Measurements from ENCODE around the gene CEP131. TPM values are rescaled to one million over a fixed set of nuclear protein-coding genes. Genes with fewer than 3 reads are reported as not detected.

CEP131 gene
- total RNA-seq, 1 donor from 2014 or later = 28.7 TPM

DNA sequence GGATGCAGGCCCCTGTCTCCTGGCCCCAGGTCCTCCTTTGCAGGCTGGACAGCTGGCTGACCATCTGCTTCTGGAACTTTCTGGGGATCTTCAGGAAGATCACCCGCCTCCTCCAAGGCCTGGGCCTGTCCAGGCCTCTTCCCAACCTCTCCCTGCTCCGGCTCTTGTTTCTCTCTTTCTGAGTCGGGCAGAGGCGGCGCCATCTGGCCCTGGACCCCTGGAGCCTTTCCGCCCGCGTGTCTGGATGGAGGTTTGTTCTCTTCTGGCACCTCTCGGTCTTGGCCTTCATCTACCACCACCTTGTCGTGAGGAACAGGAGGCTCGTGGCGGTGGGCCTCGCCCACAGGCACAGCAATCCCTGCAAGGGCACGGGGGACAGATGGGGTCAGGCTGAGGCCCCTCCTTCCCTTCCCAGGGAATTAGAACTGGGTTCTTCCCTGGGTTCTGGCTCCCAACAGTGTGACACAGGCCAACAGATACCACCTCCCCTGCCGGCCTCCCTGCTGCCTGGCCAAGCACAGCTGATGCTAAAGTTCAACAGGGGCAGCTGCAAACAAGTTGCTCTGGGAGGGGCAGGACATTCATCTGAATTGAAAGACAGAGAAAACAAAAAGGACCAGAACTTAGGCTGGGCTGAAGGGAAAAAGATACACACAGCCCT is 29.7 kb upstream of the CEP131 start:
- no peak overlapping the region for H3K4me3 ChIP-seq (ENCODE audit: low read depth, low read length)
- TF ChIP-seq, protein P1, sequence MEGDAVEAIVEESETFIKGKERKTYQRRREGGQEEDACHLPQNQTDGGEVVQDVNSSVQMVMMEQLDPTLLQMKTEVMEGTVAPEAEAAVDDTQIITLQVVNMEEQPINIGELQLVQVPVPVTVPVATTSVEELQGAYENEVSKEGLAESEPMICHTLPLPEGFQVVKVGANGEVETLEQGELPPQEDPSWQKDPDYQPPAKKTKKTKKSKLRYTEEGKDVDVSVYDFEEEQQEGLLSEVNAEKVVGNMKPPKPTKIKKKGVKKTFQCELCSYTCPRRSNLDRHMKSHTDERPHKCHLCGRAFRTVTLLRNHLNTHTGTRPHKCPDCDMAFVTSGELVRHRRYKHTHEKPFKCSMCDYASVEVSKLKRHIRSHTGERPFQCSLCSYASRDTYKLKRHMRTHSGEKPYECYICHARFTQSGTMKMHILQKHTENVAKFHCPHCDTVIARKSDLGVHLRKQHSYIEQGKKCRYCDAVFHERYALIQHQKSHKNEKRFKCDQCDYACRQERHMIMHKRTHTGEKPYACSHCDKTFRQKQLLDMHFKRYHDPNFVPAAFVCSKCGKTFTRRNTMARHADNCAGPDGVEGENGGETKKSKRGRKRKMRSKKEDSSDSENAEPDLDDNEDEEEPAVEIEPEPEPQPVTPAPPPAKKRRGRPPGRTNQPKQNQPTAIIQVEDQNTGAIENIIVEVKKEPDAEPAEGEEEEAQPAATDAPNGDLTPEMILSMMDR (conservative IDR thresholded peaks at IDR 0.05; ENCODE audit: low read depth, low read length) = no peak
- DNase-seq (ENCODE audit: low read depth) = no peak

DNA sequence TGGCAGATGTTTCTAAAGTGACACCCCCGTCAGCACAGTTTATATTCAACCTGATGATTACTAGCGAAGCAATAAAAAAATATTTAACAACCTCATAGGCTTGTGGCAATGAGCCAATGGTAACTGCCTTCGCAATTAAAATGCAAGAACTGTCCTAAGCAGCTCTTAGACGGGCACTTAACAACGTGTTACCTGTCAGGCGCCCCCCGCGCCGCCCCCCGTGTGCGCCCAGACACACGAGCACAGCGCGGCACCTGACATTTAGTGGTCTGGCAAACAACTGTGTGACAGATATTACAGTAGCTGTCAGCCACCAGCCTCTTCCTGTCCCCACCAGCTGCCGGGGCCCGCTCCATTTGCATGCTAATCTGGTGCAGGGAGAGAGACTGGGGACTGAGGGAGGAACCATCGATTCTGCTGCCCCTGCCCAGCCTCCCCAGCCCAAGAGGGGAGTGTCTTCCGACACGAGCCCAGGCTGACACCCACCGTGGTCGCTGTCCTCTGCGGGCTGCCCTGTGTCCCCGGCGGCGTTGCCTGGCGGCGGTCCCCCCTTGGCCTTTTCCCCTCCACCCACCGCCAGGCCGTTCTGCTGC is 29.0 kb upstream of the CEP131 start:
- TF ChIP-seq, protein P1 (conservative IDR thresholded peaks at IDR 0.05; ENCODE audit: low read depth, low read length) = no peak
- no peak overlapping the region for H3K4me3 ChIP-seq (ENCODE audit: low read depth, low read length)
- DNase-seq (ENCODE audit: low read depth) = no peak

DNA sequence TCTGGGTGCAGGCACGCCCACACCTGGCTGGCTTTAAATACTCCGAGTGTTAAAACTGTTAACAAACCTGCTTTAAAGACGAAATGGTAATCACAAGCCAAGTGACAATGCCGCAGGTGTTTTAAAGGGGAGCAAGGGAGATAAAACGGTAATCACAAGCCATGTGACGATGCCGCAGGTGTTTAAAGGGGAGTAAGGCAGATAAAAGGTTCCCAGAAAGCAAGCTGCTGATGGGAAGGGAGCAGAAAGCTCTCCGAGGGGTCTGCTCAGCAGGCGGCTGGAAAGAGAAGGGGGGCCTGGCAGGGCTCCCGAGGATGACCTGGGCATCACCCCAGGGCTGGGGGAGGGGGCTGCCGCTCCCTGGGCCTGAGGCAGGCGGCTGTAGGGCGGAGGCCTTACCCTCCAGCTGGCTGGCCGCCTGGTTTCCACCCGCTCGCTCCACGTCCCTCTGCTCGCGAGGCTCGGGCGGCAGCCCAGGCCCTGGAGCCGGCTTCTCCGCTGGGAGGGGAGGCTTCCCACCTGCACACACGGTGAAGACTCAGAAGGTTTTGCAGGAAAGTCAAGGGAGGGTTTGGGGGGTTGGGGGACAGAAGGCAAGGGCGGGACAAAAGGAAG is 28.4 kb upstream of the CEP131 start:
- TF ChIP-seq, protein P1 (conservative IDR thresholded peaks at IDR 0.05; ENCODE audit: low read depth, low read length) = no peak
- H3K4me3 ChIP-seq (ENCODE audit: low read depth, low read length) = no peak overlapping the region
- no peak for DNase-seq (ENCODE audit: low read depth)

DNA sequence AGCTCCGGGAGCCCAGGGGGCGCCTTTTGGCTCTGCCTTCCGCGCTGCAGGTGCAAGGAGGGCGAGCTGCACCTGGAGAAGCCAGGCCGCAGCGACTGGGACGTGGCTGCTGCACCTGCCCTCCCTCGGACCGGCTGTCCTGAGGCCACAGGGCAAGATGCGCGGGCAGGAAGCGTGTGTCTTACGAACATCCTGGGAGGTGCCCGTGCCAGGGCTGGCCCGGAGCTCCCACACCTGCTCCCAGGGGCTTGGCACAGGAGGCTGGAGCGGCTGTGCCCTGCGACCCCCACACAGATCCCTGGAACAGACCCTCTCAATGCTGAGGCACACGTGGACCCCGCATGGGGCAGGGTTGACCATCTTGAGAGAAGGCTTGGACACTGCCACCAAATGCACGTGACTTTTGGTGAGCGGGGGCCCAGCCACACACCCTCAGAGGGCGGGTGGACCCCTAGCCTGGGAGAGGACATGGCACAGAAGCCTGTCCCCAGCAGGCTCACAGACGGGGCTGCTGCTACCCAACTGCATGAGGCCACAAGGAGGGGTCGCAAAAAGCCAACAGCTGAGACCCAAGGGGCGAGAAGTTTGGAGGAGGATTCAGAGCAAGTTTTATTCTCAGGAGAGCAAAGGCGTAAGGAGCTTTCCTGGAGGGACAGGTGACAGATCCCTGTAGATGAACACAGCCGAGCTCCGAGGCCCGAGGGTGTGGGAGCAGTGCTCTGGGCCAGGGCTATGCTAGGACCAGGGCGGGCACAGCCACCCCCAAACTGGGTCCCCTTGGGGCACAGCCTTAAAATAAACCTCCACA is 27.7 kb upstream of the CEP131 start:
- TF ChIP-seq, protein P1 (conservative IDR thresholded peaks at IDR 0.05; ENCODE audit: low read depth, low read length) = no peak
- DNase-seq (ENCODE audit: low read depth) = no peak
- H3K4me3 ChIP-seq (ENCODE audit: low read depth, low read length) = no peak overlapping the region

DNA sequence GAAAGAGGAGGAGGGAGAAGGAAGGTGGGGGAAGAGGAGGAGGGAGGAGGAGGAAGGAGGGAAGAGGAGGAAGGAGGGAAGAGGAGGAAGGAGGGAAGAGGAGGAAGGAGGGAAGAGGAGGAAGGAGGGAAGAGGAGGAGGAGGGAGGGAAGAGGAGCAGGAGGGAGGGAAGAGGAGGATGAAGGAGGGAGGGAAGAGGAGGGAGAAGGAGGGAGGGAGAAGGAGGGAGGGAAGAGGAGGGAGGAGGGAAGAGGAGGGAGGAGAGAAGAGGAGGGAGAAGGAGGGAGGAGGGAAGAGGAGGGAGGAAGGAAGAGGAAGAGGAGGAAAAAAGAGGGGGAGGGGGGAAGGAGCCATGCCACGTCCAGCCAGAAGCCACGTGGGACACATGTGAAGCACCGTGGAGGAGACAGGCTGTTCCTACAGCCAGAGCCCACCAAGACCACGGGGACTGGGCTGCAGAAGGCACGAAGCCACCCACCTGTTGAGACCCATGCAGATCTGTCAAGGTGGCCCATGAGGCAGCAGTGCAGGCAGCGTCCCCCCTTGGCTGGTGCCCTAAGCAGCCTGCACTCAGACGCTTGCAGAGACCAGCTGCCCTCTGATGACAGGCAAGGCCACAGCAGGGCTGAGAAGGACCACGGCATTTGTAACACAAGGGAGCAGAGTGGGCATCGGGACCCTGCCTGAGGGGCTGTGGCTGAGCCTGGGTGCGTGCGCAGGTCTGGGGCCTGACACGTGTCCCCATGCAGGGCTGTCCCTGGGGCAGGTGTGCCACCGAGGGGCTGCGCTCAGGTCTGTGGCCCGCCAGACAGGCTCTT is 26.7 kb upstream of the CEP131 start:
- no peak overlapping the region for H3K4me3 ChIP-seq (ENCODE audit: low read depth, low read length)
- DNase-seq (ENCODE audit: low read depth) = no peak
- TF ChIP-seq, protein P1 (conservative IDR thresholded peaks at IDR 0.05; ENCODE audit: low read depth, low read length) = no peak

DNA sequence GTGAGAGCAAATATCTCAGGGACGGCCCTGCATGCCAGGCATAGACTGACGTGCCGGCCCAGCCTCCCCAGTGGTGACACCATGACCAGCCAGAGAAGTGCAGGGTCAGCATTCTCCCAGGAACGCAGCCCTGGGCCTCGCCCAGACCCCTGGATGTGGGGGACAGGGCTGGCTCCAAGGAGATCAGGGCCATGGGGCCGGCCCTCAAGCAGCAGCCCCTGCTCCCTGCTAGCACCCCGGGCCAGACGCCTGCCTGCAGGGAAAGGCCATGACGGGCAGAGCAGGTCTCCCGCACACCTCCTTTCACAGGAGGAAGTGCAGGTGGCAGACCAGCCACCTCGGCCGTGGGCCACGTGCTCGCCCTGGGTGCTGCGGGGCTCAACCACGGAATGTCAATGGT is 25.9 kb upstream of the CEP131 start:
- DNase-seq (ENCODE audit: low read depth) = no peak
- TF ChIP-seq, protein P1 (conservative IDR thresholded peaks at IDR 0.05; ENCODE audit: low read depth, low read length) = no peak
- no peak overlapping the region for H3K4me3 ChIP-seq (ENCODE audit: low read depth, low read length)

All from epithelial cell of proximal tubule (primary cell).